Stimulated activated CD4-positive, alpha-beta T cell treated with anti-CD3 and anti-CD28 coated beads, TNF-alpha, amount 100 ng/mL, for 1 hour (primary cell): ENCODE results near the gene HTRA3.

Experiments used
- DNase-seq, 3 donors: peaks; one replicate each; pipeline ENCODE4 v3.0.0-alpha.2; 2020; ENCODE audit warnings: low read depth in 3 of 3, low spot score in 1 of 3

The HTRA3 gene

DNA sequence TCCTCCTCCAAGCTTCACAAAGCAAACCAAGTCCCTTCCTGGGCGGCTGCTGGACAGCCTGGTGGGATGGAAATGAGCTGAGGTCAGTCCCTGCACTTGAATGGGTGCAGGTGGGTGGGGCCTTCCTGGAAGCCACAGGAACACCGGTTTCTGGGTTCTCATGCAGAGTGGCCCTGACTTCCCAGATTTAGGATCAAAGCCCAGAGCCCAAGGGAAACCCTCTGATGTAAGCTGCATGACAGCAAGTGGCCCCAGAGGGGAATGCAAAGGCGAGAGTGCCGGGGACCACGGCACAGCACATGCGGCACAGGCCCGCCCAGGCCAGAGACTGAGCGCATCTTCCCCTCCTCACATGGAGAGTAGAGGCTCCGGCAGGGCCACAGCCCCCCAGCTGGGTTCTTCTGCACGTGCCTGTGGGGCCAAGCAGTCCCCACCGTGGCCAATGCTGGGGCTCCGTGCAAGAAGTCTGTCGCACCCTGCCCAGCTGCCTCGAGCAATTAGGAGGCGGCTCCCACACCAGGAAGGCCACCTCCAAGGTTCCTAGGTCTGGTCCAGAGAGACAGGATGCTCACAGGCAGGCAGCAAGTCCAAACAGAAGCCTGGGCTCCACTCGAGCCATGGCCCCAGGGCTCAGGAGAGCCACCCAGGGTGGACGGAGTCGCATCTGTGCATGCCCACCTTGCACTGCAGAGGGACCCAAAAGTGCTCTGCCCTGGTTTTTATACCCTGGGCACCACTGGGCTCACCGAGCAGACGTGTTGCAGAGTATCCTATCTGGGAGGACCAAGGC is 83.0 kb downstream of the HTRA3 start:
- no peak for DNase-seq

DNA sequence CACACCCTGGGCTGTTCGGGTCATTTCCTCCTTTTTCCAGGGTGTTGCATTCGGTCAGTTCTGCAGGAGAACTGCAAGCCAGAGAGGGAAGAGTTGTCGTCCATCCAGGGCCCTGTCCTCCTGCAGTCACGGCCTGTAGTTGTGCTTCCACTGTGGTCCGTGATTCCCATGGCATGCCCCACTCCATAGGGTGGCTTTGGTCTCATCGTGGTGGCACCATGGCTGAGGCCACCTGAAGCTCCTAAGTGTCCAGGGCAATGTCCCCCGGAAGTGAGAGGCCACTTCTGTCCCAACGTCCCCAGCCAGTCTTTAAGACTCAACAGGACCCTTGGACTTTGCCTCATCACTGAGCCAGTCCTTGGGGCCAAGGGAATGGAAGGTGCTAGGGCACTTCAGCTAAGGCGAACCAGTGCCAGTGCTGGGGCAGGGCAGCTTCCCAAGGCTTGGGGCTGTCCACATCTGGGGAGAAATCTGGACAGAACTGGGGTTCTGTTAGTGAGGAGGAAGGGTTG is 83.7 kb downstream of the HTRA3 start:
- DNase-seq: no peak

DNA sequence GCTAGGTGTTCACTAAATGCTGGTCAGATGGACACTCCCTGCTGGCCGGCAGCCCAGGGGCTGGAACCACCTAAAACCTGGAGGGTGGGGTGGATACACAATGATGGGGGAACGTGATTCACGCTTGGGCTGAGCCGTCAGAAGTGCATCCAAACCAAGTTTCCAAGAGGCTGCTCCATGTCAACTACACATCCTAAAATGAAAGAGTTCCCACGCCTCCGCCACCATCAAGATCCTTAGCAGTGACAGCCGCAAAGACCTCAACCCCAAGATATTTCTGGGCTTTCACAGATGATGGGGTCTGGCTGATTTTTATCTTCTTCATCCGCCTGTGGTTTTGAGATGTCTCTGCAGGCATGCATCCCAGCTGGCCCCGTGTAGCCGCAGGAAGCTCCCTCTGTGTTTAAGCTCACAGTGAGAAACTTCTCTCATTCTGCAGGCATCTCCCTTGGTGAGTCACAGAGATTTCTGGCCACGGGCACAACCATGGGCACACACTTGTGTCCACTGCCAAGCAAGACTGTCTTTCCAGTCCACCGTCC is 84.4 kb downstream of the HTRA3 start:
- DNase-seq: no peak

GRCh38 chr4:8355306-8355705 is 85.8 kb downstream of the HTRA3 start:
- no peak for DNase-seq

GRCh38 chr4:8355864-8356565 is 86.5 kb downstream of the HTRA3 start:
- no peak for DNase-seq
